Adrenal gland (tissue), 12 donors: Measurements from ENCODE around the gene PRR7. TPM values are rescaled to one million over a fixed set of nuclear protein-coding genes. Genes with fewer than 3 reads are reported as not detected.

Source experiments
- DNase-seq, 7 donors: peaks; one replicate each; pipeline ENCODE4 v3.0.0-alpha.2; 2019 to 2020
- H3K27ac ChIP-seq, 5 donors: fragments of 200-600 bp; sonication (generic) in 4 of 5; 1 replicate in 3 of 5; 2 replicates in 2 of 5; pipeline versions ENCODE4 v1.5.1 to v1.8.0; 2016 to 2020; ENCODE audit warnings: mild to moderate bottlenecking in 1 of 5
- H3K27me3 ChIP-seq: fragments of 200-600 bp; 2 replicates; pipeline ENCODE4 v1.8.0; 2021
- H3K36me3 ChIP-seq, 2 donors: fragments of 200-600 bp; replicated peaks in 1 of 2; 1 replicate in 1 of 2; 2 replicates in 1 of 2; pipeline versions ENCODE4 v1.5.1 to v1.8.0; 2018 to 2022
- H3K4me1 ChIP-seq, 2 donors: fragments of 200-600 bp; replicated peaks in 1 of 2; 1 replicate in 1 of 2; 2 replicates in 1 of 2; pipeline versions ENCODE4 v1.5.1 to v1.8.0; 2018 to 2021
- H3K4me3 ChIP-seq, 4 donors: fragments of 200-600 bp; sonication (generic) in 3 of 4; one replicate each; pipeline ENCODE4 v1.5.1; 2016 to 2018
- H3K9me3 ChIP-seq, 3 donors: fragments of 200-600 bp; sonication (generic) in 1 of 3; replicated peaks in 1 of 3; 1 replicate in 2 of 3; 2 replicates in 1 of 3; pipeline versions ENCODE4 v1.5.1 to v1.8.0; 2016 to 2021
- CTCF ChIP-seq, 6 experiments: fragments of 450-650 bp in 4 of 6; fragments of 200-600 bp in 2 of 6; sonication (generic) in 1 of 6; IDR thresholded peaks; 1 replicate in 5 of 6; 2 replicates in 1 of 6; pipeline versions ENCODE4 v1.5.1 to v1.8.0; 2016 to 2021; ENCODE audit warnings: antibody characterized with exemption in 6 of 6, mild to moderate bottlenecking in 2 of 6, moderate library complexity in 1 of 6
- POLR2A ChIP-seq, 2 donors: fragments of 450-650 bp; IDR thresholded peaks; one replicate each; pipeline ENCODE4 v1.6.1; 2017; ENCODE audit warnings: antibody characterized with exemption in 2 of 2, mild to moderate bottlenecking in 2 of 2, moderate library complexity in 1 of 2
- WGBS, 4 donors: extraction: QIAGEN DNeasy Blood & Tissue Kit in 2 of 4; methylation state at CpG; one replicate each; pipeline versions ENCODE4 v1.1.5 to v1.1.7; 2013 to 2017; 5-methylcytosine and 5-hydroxymethylcytosine counted together
- intact Hi-C, 2 donors: fragments of 100-400 bp; cut with DNase I; formaldehyde crosslinking; loops; one replicate each; pipeline versions ENCODE4 v1.14.1 to v1.15.0; 2022 to 2023
- polyA plus RNA-seq, 3 donors: library from polyadenylated mRNA; stranded (reverse); fragments of 200-250 nt in 2 of 3; fragments of 350-450 nt in 1 of 3; fragmentation: Illumina TruSeq in 1 of 3; extraction: RNeasy Lipid Tissue Mini Kit (QIAGEN cat#74804) in 1 of 3; gene quantifications; one replicate each; pipeline ENCODE4 v1.2.3, GENCODE V29; 2013 to 2014
- total RNA-seq, 9 donors: library from RNA; depleted of rRNA in 4 of 9; stranded (reverse); fragments of >200 nt in 4 of 9; fragments of 120-200 nt in 1 of 9; fragmentation: NEBNext Ultra II Directional in 1 of 9; extraction: Animal tissue kit (Norgen Biotek cat#: 25700) in 1 of 9; gene quantifications; one replicate each; pipeline versions ENCODE4 v1.1.0 to v1.2.4, GENCODE V29; 2013 to 2023
- donor health status: healthy with polysubstance abuse.
- donor health status: Bipolar disorder and iron deficiency.
- donor health status: DM: yes; HTN: yes; CAD: no.
- donor health status: DM: no; HTN: no; CAD: no.
- donor health status: DM: no; HTN: no; CAD: no.
- donor health status: DM: yes; HTN: yes; CAD: no.

Gene PRR7
- total and polyA plus RNA-seq, 12 donors, result 0.55 to 13.5 (median 6.1) TPM; not detected in 1

GRCh38 chr5:177429248-177430040 is 17.2 kb upstream of the PRR7 start:
- H3K9me3 ChIP-seq, result no peaks in the 10 kb centered on the region
- intact Hi-C loops, result no loop called here
- TF ChIP-seq CTCF (IDR thresholded peaks at IDR 0.05), result no peak
- TF ChIP-seq POLR2A (IDR thresholded peaks at IDR 0.05), result no peak
- H3K4me1 ChIP-seq, result peaks cover 12 to 32% of the 10 kb centered on the region in 2 donors
- peak overlapping the region in 2 of 5 donors; percentile 35 to 58 for H3K27ac ChIP-seq
- 70 to 88% (median 77%) methylated on average over 3 to 6 of the region's 6 CpGs for WGBS, 4 donors
- peaks cover 0 to 25% of the 10 kb centered on the region in 2 donors for H3K36me3 ChIP-seq
- H3K4me3 ChIP-seq, result no peak overlapping the region
- DNase-seq, result peak; percentile 48 to 80 (median 63)
- H3K27me3 ChIP-seq, result no peaks in the 10 kb centered on the region

GRCh38 chr5:177430140-177430951 is 16.3 kb upstream of the PRR7 start:
- Histone ChIP-seq H3K36me3 (peaks cover 0 to 33% of the 10 kb centered on the region in 2 donors), H3K9me3 (no peaks in the 10 kb centered on the region), H3K27ac (no peak overlapping the region), H3K4me1 (peaks cover 12 to 30% of the 10 kb centered on the region in 2 donors), H3K27me3 (no peaks in the 10 kb centered on the region), H3K4me3 (no peak overlapping the region)
- TF ChIP-seq CTCF (IDR thresholded peaks at IDR 0.05), result no peak
- TF ChIP-seq POLR2A (IDR thresholded peaks at IDR 0.05), result no peak
- intact Hi-C loops, result no loop called here
- WGBS, 4 donors, result 78 to 90% (median 87%) methylated on average over 12 to 26 of the region's 26 CpGs
- DNase-seq, result no peak

- Histone ChIP-seq H3K27ac (no peak overlapping the region), H3K27me3 (no peaks in the 10 kb centered on the region), H3K4me1 (peaks cover 8 to 30% of the 10 kb centered on the region in 2 donors), H3K4me3 (no peak overlapping the region), H3K36me3 (peaks cover 0 to 39% of the 10 kb centered on the region in 2 donors), H3K9me3 (no peaks in the 10 kb centered on the region)
- TF ChIP-seq POLR2A (IDR thresholded peaks at IDR 0.05), result no peak
- WGBS, 4 donors, result 79 to 94% (median 87%) methylated on average over 4 to 7 of the region's 7 CpGs
- no peak for DNase-seq
- intact Hi-C loops, result no loop called here
These were observed 15.7 kb upstream of the PRR7 start for GRCh38 chr5:177430972-177431316.

- DNase-seq, result peak in 1 of 7 donors; percentile 19
- Histone ChIP-seq H3K27ac (no peak overlapping the region), H3K4me1 (peaks cover 8 to 30% of the 10 kb centered on the region in 2 donors), H3K36me3 (peaks cover 0 to 45% of the 10 kb centered on the region in 2 donors), H3K4me3 (no peak overlapping the region), H3K9me3 (no peaks in the 10 kb centered on the region), H3K27me3 (no peaks in the 10 kb centered on the region)
- TF ChIP-seq CTCF (IDR thresholded peaks at IDR 0.05), result no peak
- no peak for TF ChIP-seq POLR2A (IDR thresholded peaks at IDR 0.05)
- WGBS, 4 donors, result 77 to 94% (median 80%) methylated on average over 10 to 29 of the region's 29 CpGs
- intact Hi-C loops, result no loop called here
These were observed 15.1 kb upstream of the PRR7 start for GRCh38 chr5:177431317-177432142.
